T47D (cell line): ENCODE measurements around the gene ZNF770.
"Not testable (repeated sequence)": the region's sequence is repeated elsewhere in the genome, so short reads cannot be mapped to it uniquely, and the experiment has no call there.

ENCODE experiments used
- DNase-seq, 2 experiments: peaks; one replicate each; pipeline versions ENCODE4 v3.0.0 to v3.0.0-alpha.2; 2011 to 2012; ENCODE audit warnings: low read depth in 1 of 2, low spot score in 1 of 2
- JUND ChIP-seq: IDR thresholded peaks from 2 replicates; pipeline ENCODE4 v1.6.1; 2012; ENCODE audit warnings: low read depth
- in situ Hi-C: cut with HindIII; loops from 2 replicates; pipeline ENCODE4 v1.10.0; 2016; ENCODE audit warnings: low sequenced_read_pairs, low pct_unique_long_range_greater_than_20kb

ZNF770 gene

GRCh38 chr15:34964277-34964676 lies 23.8 kb downstream of the ZNF770 start:
- in situ Hi-C loops: no loop called here
- no peak for DNase-seq
- no peak for TF ChIP-seq JUND

DNA sequence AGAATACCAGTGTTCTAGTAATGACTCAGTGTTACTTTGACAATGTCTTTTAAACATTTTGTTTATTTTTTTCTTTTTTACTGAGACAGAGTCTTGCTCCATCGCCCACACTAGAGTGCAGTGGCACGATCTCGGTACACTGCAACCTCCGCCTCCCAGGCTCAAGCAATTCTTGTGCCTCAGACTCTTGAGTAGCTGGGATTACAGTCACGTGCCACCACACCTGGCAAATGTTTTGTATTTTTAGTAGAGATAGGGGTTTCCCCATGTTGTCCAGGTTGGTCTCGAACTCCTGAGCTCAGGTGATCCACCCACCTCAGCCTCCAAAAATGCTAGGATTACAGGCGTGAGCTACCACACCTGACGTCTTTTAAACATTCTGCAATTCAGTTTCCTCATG lies 34.2 kb downstream of the ZNF770 start:
- DNase-seq: no peak
- TF ChIP-seq JUND: no peak
- in situ Hi-C loops: no loop called here

GRCh38 chr15:34952481-34952880 lies 35.6 kb downstream of the ZNF770 start:
- no peak for TF ChIP-seq JUND
- in situ Hi-C loops: no loop called here
- no peak for DNase-seq

- DNase-seq: no peak
- TF ChIP-seq JUND: no peak
- in situ Hi-C loops: no loop called here
Measured at GRCh38 chr15:34951993-34952392, 36.1 kb downstream of the ZNF770 start.

DNA sequence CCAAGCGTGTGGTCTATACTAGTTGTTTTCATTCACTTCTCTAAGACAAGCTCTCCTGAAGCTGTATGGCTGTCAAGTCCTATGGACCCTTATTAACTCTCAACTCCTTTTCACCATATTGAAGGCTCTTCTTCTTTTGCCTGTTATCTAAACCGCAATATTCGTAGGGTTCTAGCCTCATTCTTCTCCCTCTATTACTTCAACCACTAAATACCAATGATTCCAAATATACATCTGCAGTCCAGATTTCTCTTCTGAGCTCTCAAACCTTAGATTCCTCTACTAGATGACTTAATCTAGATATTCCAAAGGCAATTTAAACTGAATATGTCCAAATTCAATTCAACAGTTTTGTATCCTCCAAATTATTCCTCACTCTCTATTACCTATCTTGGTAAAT lies 43.2 kb downstream of the ZNF770 start:
- in situ Hi-C loops: no loop called here
- DNase-seq: no peak
- no peak for TF ChIP-seq JUND

DNA sequence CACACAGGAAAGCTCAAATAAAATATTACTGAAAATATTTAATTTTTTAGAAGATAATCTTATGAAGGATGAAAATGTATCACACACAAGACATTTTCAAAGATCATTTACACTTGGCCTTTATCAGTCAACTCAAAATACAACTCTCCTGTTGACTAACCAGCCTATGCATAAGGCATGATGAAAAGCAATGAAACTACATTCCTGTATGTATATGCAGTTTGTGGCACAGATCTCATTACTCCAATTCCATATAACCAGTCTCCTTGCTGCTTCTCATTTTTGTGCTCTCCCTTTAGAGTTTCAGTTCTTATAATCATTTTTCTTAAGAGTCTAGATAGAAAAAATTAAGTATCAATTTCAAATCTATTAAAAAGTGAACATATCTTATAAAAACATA lies 44.4 kb downstream of the ZNF770 start:
- no peak for TF ChIP-seq JUND
- no peak for DNase-seq
- in situ Hi-C loops: no loop called here

- DNase-seq, in situ Hi-C loops: not testable (repeated sequence)
Measured at GRCh38 chr15:34943264-34943663, 44.8 kb downstream of the ZNF770 start.

DNA sequence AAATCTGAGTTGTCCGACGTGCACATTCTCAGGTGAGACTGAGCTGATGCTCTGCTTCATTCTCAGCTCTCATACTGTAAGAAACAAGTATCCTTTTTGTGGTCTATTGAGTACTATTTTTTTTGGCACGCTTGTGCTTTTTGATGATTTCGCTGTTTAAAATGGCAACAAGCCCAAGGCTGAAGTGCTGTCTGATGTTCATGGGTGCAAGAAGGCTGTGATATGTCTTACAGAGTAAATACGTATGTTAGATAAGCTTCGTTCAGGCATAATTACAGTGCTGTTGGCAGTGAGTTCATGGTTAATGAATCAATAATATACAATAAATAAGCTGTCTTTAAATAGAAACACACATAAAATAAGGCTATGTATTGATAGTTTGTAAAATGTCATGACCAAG lies 45.7 kb downstream of the ZNF770 start:
- in situ Hi-C loops: no loop called here

GRCh38 chr15:34941831-34942230 lies 46.3 kb downstream of the ZNF770 start:
- DNase-seq: no peak
- no peak for TF ChIP-seq JUND
- in situ Hi-C loops: no loop called here

More for the DNA sequence above, 45.7 kb downstream of the ZNF770 start:
- DNase-seq: no peak
- TF ChIP-seq JUND: no peak

- in situ Hi-C loops: no loop called here
- TF ChIP-seq JUND: no peak
Measured at GRCh38 chr15:34941185-34941698, 46.8 kb downstream of the ZNF770 start.

DNA sequence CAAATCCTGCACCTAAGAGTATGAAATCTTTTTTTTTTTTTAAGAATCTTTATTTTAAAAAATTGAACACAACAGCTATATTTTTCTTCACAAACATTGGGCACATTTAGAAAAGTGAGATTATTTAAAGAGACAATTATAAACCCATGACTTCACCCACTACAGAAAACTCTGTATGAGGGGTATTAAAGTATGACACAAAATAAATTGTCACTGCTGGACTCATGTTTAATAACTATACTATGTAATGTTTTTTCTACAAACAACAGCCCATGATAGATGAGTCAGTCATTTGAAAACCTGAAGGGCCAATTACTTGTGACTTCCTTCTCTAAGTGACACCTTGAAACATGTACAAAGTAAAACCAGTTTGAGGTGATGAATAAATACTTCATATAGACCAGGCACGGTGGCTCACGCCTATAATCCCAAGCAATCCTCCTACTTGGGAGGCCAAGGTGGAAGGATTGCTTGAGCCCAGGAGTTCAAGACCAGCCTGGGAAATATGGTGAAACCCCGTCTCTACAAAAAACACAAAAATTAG lies 54.6 kb downstream of the ZNF770 start:
- no peak for DNase-seq
- in situ Hi-C loops: no loop called here
- no peak for TF ChIP-seq JUND

More at GRCh38 chr15:34941185-34941698, 46.8 kb downstream of the ZNF770 start:
- no peak for DNase-seq

- in situ Hi-C loops, DNase-seq: not testable (repeated sequence)
Measured at GRCh38 chr15:34928349-34928748, 59.7 kb downstream of the ZNF770 start.
